ENCODE measurements around the gene GMDS.

GMDS gene

GRCh38 chr6:2178125-2178524 is 67.3 kb downstream of the GMDS start:
- TF ChIP-seq, protein P1, sequence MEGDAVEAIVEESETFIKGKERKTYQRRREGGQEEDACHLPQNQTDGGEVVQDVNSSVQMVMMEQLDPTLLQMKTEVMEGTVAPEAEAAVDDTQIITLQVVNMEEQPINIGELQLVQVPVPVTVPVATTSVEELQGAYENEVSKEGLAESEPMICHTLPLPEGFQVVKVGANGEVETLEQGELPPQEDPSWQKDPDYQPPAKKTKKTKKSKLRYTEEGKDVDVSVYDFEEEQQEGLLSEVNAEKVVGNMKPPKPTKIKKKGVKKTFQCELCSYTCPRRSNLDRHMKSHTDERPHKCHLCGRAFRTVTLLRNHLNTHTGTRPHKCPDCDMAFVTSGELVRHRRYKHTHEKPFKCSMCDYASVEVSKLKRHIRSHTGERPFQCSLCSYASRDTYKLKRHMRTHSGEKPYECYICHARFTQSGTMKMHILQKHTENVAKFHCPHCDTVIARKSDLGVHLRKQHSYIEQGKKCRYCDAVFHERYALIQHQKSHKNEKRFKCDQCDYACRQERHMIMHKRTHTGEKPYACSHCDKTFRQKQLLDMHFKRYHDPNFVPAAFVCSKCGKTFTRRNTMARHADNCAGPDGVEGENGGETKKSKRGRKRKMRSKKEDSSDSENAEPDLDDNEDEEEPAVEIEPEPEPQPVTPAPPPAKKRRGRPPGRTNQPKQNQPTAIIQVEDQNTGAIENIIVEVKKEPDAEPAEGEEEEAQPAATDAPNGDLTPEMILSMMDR (IDR thresholded peaks at IDR 0.05; ENCODE audit: insufficient read depth, low read depth, low read length, missing control alignments) = no peak
- no peak for DNase-seq (ENCODE audit: low read depth)
- no peak overlapping the region for H3K4me3 ChIP-seq (ENCODE audit: low read length)

GRCh38 chr6:2175825-2176224 is 69.6 kb downstream of the GMDS start:
- no peak overlapping the region for H3K4me3 ChIP-seq (ENCODE audit: low read length)
- TF ChIP-seq, protein P1 (IDR thresholded peaks at IDR 0.05; ENCODE audit: insufficient read depth, low read depth, low read length, missing control alignments) = no peak
- no peak for DNase-seq (ENCODE audit: low read depth)

DNA sequence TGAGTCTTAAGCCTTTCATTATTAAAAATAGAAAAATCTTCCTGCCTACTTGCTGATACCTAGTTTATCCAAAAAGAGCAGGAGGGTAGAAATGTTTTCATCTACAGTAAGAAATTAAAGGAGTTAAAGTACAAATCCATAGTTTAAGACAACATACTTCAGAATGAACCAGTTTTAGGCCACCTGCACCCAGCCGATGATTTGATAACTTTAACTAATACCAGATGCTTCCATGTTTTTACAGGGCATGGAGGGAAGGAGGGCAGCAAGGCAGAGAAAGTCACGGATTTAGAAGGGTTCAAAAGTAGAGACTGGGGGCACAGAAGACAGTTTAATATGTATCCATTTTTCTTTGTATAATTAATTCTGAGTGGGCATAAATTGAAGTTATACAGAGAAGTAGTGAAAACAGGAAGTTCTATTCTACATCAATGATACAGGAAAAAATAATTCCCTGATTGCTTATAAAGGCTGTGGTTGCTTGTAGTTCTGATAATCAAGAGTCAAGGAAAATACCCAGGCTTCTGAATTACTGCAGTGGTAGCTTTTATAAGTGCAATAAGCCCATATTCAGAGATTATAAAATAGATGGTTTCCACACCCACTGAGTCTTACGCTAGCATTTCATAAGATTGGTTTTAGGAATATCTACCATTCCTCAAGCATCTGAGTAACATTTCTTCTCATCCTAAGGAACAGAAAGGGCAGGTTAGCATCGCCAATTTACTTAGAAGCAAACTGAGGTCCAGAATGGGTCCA is 72.0 kb downstream of the GMDS start:
- TF ChIP-seq, protein P1 (IDR thresholded peaks at IDR 0.05; ENCODE audit: insufficient read depth, low read depth, low read length, missing control alignments) = no peak
- no peak overlapping the region for H3K4me3 ChIP-seq (ENCODE audit: low read length)
- DNase-seq (ENCODE audit: low read depth) = no peak

GRCh38 chr6:2171728-2172127 is 73.7 kb downstream of the GMDS start:
- H3K4me3 ChIP-seq (ENCODE audit: low read length) = no peak overlapping the region
- TF ChIP-seq, protein P1 (IDR thresholded peaks at IDR 0.05; ENCODE audit: insufficient read depth, low read depth, low read length, missing control alignments) = no peak
- DNase-seq (ENCODE audit: low read depth) = no peak

DNA sequence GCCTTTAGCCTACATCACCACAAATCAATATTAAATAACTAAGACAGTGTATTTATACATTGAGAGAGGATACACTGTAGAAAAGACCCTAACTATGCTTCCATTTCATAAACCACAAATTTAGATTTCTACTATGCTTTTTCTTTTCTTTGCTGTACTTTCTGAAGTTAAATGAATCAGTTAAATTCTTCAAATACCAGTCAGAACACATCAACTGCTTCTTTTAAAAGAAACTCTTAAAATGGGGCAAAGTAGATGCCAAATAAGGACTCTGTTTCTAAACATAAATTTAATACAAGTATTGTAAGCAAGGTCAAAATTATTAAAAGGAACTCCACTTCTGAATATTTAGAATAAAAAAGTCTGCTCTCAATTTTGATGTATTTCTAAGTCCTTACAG is 76.9 kb downstream of the GMDS start:
- TF ChIP-seq, protein P1 (IDR thresholded peaks at IDR 0.05; ENCODE audit: insufficient read depth, low read depth, low read length, missing control alignments) = no peak
- no peak for DNase-seq (ENCODE audit: low read depth)
- no peak overlapping the region for H3K4me3 ChIP-seq (ENCODE audit: low read length)

DNA sequence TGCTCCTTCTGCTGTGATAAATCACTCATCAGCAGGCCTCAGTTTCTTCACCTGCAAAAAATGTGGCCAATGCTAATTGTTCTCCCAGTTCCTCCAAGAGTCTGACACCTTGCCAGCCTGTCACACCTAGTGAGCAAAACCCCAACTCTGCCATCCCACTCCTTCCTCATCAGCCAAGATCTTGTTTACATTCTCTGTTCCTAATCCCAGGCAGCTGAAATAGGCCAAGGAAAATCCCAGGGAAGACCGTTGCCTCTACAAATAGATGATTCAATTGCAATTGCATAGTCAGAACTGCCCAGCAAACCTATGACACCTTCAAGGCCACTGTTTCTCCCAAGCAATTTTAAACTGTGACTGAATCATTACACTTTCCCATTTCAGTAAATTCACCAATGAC is 78.7 kb downstream of the GMDS start:
- TF ChIP-seq, protein P1 (IDR thresholded peaks at IDR 0.05; ENCODE audit: insufficient read depth, low read depth, low read length, missing control alignments) = no peak
- H3K4me3 ChIP-seq (ENCODE audit: low read length) = no peak overlapping the region
- peak; percentile 63 for DNase-seq (ENCODE audit: low read depth)

- H3K4me3 ChIP-seq (ENCODE audit: low read length) = no peak overlapping the region
- TF ChIP-seq, protein P1 (IDR thresholded peaks at IDR 0.05; ENCODE audit: insufficient read depth, low read depth, low read length, missing control alignments) = no peak
- no peak for DNase-seq (ENCODE audit: low read depth)
Measured at GRCh38 chr6:2165286-2165685, 80.1 kb downstream of the GMDS start.

All from epithelial cell of esophagus (primary cell).